GM19467 (cell line): ENCODE results near the gene KCNQ2.

Source experiments
- ATAC-seq: cut with Tn5 transposase; IDR thresholded peaks from one replicate; pipeline ENCODE4 v1.9.1; 2021; ENCODE audit warnings: mild to moderate bottlenecking, moderate library complexity; ENCODE audit not compliant: unreplicated experiment

Gene KCNQ2

GRCh38 chr20:63472862-63473390, 471 bp upstream of the KCNQ2 start:
- ATAC-seq = no peak

- no peak for ATAC-seq
These were observed 806 bp downstream of the KCNQ2 start for GRCh38 chr20:63471717-63471980.

- ATAC-seq = no peak
These were observed 1.3 kb downstream of the KCNQ2 start for GRCh38 chr20:63471002-63471716.

GRCh38 chr20:63470410-63470809, 2.0 kb downstream of the KCNQ2 start:
- ATAC-seq = no peak

GRCh38 chr20:63469713-63470101, 2.7 kb downstream of the KCNQ2 start:
- no peak for ATAC-seq

GRCh38 chr20:63469019-63469712, 3.3 kb downstream of the KCNQ2 start:
- ATAC-seq = no peak

- ATAC-seq = no peak
These were observed 4.0 kb downstream of the KCNQ2 start for GRCh38 chr20:63468421-63468820.

- ATAC-seq = no peak
These were observed 5.0 kb downstream of the KCNQ2 start for GRCh38 chr20:63467294-63468083.

GRCh38 chr20:63466861-63467260, 5.6 kb downstream of the KCNQ2 start:
- ATAC-seq = no peak

GRCh38 chr20:63466250-63466825, 6.1 kb downstream of the KCNQ2 start:
- ATAC-seq = no peak

- ATAC-seq = no peak
These were observed 6.8 kb downstream of the KCNQ2 start for GRCh38 chr20:63465380-63466249.

- ATAC-seq = no peak
These were observed 8.2 kb downstream of the KCNQ2 start for GRCh38 chr20:63464289-63464635.

GRCh38 chr20:63463400-63464288, 8.8 kb downstream of the KCNQ2 start:
- no peak for ATAC-seq

- ATAC-seq = no peak
These were observed 10.2 kb downstream of the KCNQ2 start for GRCh38 chr20:63462244-63462643.

GRCh38 chr20:63461104-63461763, 11.2 kb downstream of the KCNQ2 start:
- ATAC-seq = no peak

- no peak for ATAC-seq
These were observed 13.4 kb downstream of the KCNQ2 start for GRCh38 chr20:63459070-63459380.

- ATAC-seq = no peak
These were observed 14.0 kb downstream of the KCNQ2 start for GRCh38 chr20:63458170-63459069.

- no peak for ATAC-seq
These were observed 14.7 kb downstream of the KCNQ2 start for GRCh38 chr20:63457737-63458136.
